Right cardiac atrium (tissue), 5 donors: ENCODE measurements around the gene C9orf152. TPM values are rescaled to one million over a fixed set of nuclear protein-coding genes. Genes with fewer than 3 reads are reported as not detected.
"Not testable (repeated sequence)": the region's sequence is repeated elsewhere in the genome, so short reads cannot be mapped to it uniquely, and the experiment has no call there.

Experiments
- ATAC-seq, 2 donors: fragments of 200-7000 bp; cut with Tn5 transposase; one replicate each; pipeline versions ENCODE4 v1.8.0 to v1.9.1; 2020; ENCODE audit warnings: moderate library complexity in 2 of 2, mild to moderate bottlenecking in 1 of 2
- DNase-seq, 3 donors: peaks; one replicate each; pipeline ENCODE4 v3.0.0-alpha.2; 2020
- H3K27ac ChIP-seq: one replicate; pipeline ENCODE4 v1.5.1; 2013; ENCODE audit warnings: mild to moderate bottlenecking, low read length, control low read depth, moderate library complexity
- H3K27me3 ChIP-seq: one replicate; pipeline ENCODE4 v1.6.1; 2013; ENCODE audit not compliant: control insufficient read depth, insufficient read depth
- H3K4me1 ChIP-seq: one replicate; pipeline ENCODE4 v1.6.1; 2013; ENCODE audit warnings: low read length; ENCODE audit not compliant: control insufficient read depth, insufficient read depth
- H3K4me3 ChIP-seq: one replicate; pipeline ENCODE4 v1.5.1; 2013; ENCODE audit warnings: low read length, control low read depth
- H3K9me3 ChIP-seq: one replicate; pipeline ENCODE4 v1.6.1; 2013; ENCODE audit warnings: low read length; ENCODE audit not compliant: control insufficient read depth
- WGBS: extraction: QIAGEN DNeasy Blood & Tissue Kit; methylation state at CpG from one replicate; pipeline ENCODE4 v1.1.7; 2013; 5-methylcytosine and 5-hydroxymethylcytosine counted together
- intact Hi-C, 4 donors: fragments of 100-400 bp; cut with DNase I; formaldehyde crosslinking; loops; one replicate each; pipeline versions ENCODE4 v1.11.0 to v1.14.0; 2022 to 2023
- polyA plus RNA-seq: library from polyadenylated mRNA; stranded (reverse); fragments of 200-250 nt; gene quantifications from one replicate; pipeline ENCODE4 v1.2.3, GENCODE V29; 2013
- total RNA-seq, 4 donors: library from RNA; stranded (reverse); fragmentation: NEBNext Ultra II Directional; extraction: Animal tissue kit (Norgen Biotek cat#: 25700); gene quantifications; one replicate each; pipeline ENCODE4 v1.2.1, GENCODE V29; 2021
- donor health status: healthy with polysubstance abuse.
- donor health status: DM: no; HTN: yes; CAD: no.
- donor health status: DM: no; HTN: no; CAD: no.
- donor health status: DM: no; HTN: yes; CAD: no; lungs with severe emphysema.
- donor health status: DM: yes; HTN: yes; CAD: no.

Gene C9orf152
- total and polyA plus RNA-seq, 5 donors: not detected

DNA sequence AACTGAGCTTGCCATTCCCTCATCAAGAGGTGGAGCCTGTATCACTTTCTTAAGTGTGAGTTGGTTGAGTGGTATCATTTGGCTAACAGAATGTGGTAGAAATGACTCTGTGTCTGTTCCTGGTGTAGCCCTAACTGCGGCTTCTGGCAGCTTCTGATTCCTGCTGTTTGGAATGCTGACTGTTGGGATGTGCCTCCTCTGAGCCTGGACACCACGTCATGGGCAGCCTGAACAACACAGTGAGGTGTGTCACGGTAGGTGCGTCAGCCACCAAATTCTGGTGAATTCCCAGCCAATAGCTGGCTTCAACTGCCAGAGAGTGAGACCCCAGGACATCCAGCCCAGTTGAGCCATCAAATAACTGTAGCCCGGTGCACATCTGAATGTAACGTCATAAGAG, 6.1 kb upstream of the C9orf152 start:
- ATAC-seq (no peak), DNase-seq (no peak)
- Histone ChIP-seq H3K27me3 (no peaks in the 10 kb centered on the region), H3K9me3 (no peaks in the 10 kb centered on the region), H3K4me3 (no peak overlapping the region), H3K4me1 (no peaks in the 10 kb centered on the region), H3K27ac (no peak overlapping the region)
- intact Hi-C loops: no loop called here
- WGBS: 89% methylated on average over 6 of the region's 6 CpGs

DNA sequence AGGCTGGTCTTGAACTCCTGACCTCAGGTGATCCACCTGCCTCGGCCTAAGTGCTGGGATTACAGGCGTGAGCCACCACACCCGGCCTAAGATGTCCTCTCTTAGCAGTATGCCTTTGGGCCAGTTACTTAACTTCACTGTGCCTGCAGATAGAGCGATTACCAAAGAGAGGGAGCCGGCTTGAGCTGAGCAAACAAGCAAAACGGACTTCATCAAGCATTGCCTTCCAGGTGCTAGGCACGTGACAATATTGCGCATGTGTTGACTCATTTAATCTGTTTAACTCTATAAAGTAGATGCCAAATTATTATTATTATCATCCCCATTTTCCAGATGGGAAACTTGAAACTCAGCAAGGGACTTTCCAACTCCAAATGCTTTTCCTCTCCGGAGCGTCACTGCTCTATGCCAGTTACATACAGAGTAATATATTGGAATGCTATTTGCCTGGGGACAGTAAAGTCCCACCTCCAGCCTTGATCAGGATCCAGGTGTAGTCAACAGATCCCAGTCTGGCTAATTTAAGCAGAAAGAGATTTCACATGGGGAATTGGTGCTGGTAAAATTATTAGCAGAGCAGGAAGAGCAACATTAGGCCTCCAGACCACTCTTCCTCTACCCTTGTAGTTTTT, 5.6 kb upstream of the C9orf152 start:
- intact Hi-C loops: no loop called here

GRCh38 chr9:110207071-110207641, 803 bp downstream of the C9orf152 start:
- ATAC-seq (peak; percentile 22 to 42), DNase-seq (no peak)
- intact Hi-C loops: no loop called here
- WGBS: 76% methylated on average over 6 of the region's 6 CpGs
- Histone ChIP-seq H3K4me3 (no peak overlapping the region), H3K27ac (no peak overlapping the region), H3K4me1 (no peaks in the 10 kb centered on the region), H3K27me3 (no peaks in the 10 kb centered on the region), H3K9me3 (no peaks in the 10 kb centered on the region)

More for the DNA sequence above, 5.6 kb upstream of the C9orf152 start:
- Histone ChIP-seq H3K27me3 (no peaks in the 10 kb centered on the region), H3K4me3 (no peak overlapping the region), H3K4me1 (no peaks in the 10 kb centered on the region), H3K27ac (no peak overlapping the region), H3K9me3 (no peaks in the 10 kb centered on the region)
- WGBS: 91% methylated on average over 10 of the region's 10 CpGs
- DNase-seq (no peak), ATAC-seq (no peak)

GRCh38 chr9:110206389-110206788, 1.6 kb downstream of the C9orf152 start:
- ATAC-seq: no peak
- Histone ChIP-seq H3K4me3 (no peak overlapping the region), H3K4me1 (no peaks in the 10 kb centered on the region), H3K27ac (no peak overlapping the region), H3K27me3 (no peaks in the 10 kb centered on the region), H3K9me3 (no peaks in the 10 kb centered on the region)
- WGBS: 58% methylated on average over 1 of the region's 1 CpG
- intact Hi-C loops: no loop called here
- DNase-seq: no peak

DNA sequence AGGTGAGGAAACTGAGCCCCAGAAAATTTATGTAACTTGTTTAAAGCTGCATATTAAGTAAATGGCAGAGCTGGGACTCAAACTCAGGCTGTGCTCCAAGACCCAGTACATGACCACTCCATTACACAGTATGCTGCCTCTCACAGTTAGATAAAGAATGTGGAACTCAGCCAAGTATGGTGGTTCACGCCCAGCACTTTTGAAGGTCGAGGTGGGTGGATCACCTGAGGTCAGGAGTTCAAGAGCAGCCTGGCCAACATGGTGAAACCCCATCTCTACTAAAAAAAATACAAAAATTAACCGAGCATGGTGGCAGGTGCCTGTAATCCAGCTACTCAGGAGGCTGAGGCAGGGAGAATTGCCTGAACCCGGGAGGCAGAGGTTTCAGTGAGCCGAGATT, 2.3 kb downstream of the C9orf152 start:
- H3K27me3 ChIP-seq, H3K9me3 ChIP-seq, H3K27ac ChIP-seq, H3K4me1 ChIP-seq, H3K4me3 ChIP-seq, ATAC-seq, intact Hi-C loops, DNase-seq: not testable (repeated sequence)
- WGBS: 74% methylated on average over 5 of the region's 5 CpGs

DNA sequence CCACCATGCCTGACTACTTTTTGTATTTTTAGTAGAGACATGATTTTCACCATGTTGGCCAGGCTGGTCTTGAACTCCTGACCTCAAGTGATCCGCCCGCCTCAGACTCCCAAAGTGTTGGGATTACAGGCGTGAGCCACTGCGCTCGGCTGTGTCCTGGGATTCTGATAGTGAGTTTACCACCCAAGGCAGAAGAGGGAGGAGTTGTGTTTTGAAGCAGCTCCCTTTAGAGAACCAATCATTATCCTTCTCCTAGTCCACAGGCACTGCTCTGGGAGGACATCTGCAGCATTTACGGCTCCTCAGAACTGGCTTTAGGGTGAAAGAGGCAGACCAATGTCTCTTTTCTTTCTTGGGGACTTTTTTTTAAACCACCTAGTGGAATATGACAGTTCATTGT, 5.7 kb downstream of the C9orf152 start:
- 66% methylated on average over 6 of the region's 6 CpGs for WGBS
- DNase-seq: no peak
- Histone ChIP-seq H3K27me3 (no peaks in the 10 kb centered on the region), H3K4me1 (no peaks in the 10 kb centered on the region), H3K4me3 (no peak overlapping the region), H3K27ac (no peak overlapping the region), H3K9me3 (no peaks in the 10 kb centered on the region)
- intact Hi-C loops: no loop called here
- ATAC-seq: no peak

GRCh38 chr9:110199643-110200042, 8.3 kb downstream of the C9orf152 start:
- Histone ChIP-seq H3K4me3 (no peak overlapping the region), H3K27me3 (no peaks in the 10 kb centered on the region), H3K9me3 (no peaks in the 10 kb centered on the region), H3K27ac (no peak overlapping the region), H3K4me1 (no peaks in the 10 kb centered on the region)
- ATAC-seq: no peak
- intact Hi-C loops: no loop called here
- 90% methylated on average over 2 of the region's 2 CpGs for WGBS
- no peak for DNase-seq

- DNase-seq: no peak
- 91% methylated on average over 12 of the region's 12 CpGs for WGBS
- Histone ChIP-seq H3K4me3 (no peak overlapping the region), H3K4me1 (no peaks in the 10 kb centered on the region), H3K9me3 (no peaks in the 10 kb centered on the region), H3K27ac (no peak overlapping the region), H3K27me3 (no peaks in the 10 kb centered on the region)
- no peak for ATAC-seq
- intact Hi-C loops: no loop called here
These were observed 9.6 kb downstream of the C9orf152 start for GRCh38 chr9:110198357-110198756.

- no peak for DNase-seq
- no peaks in the 10 kb centered on the region for H3K4me1 ChIP-seq
- intact Hi-C loops: no loop called here
- H3K27me3 ChIP-seq: no peaks in the 10 kb centered on the region
- no peaks in the 10 kb centered on the region for H3K9me3 ChIP-seq
- no peak overlapping the region for H3K4me3 ChIP-seq
- no peak overlapping the region for H3K27ac ChIP-seq
- WGBS: 66% methylated on average over 11 of the region's 11 CpGs
- peak; percentile 61 to 74 for ATAC-seq
These were observed 10.4 kb downstream of the C9orf152 start for GRCh38 chr9:110197330-110198187.

GRCh38 chr9:110196084-110196499, 11.9 kb downstream of the C9orf152 start:
- DNase-seq, H3K9me3 ChIP-seq, H3K27ac ChIP-seq, H3K4me3 ChIP-seq, ATAC-seq, H3K27me3 ChIP-seq, intact Hi-C loops, H3K4me1 ChIP-seq: not testable (repeated sequence)
- WGBS: 95% methylated on average over 16 of the region's 16 CpGs

- intact Hi-C loops: no loop called here
- Histone ChIP-seq H3K4me1 (peaks cover 6% of the 10 kb centered on the region), H3K9me3 (no peaks in the 10 kb centered on the region), H3K27ac (no peak overlapping the region), H3K27me3 (no peaks in the 10 kb centered on the region), H3K4me3 (no peak overlapping the region)
- DNase-seq (no peak), ATAC-seq (no peak)
- 56% methylated on average over 5 of the region's 5 CpGs for WGBS
These were observed 15.3 kb downstream of the C9orf152 start for GRCh38 chr9:110192531-110193261.
